Naive thymus-derived CD4-positive, alpha-beta T cell (primary cell): Measurements from ENCODE around the gene PCCA. TPM values are rescaled to one million over a fixed set of nuclear protein-coding genes. Genes with fewer than 3 reads are reported as not detected.

ENCODE experiments used
- ATAC-seq: fragments of 150-1000 bp; cut with Tn5 transposase; 2 replicates; pipeline ENCODE4 v1.10.0; 2021; ENCODE audit warnings: mild to moderate bottlenecking, moderate library complexity
- CTCF ChIA-PET: fragments of 350-600 bp; sonication (Branson Sonifier 250); formaldehyde crosslinking; loops from one replicate; lab custom pipeline; 2021; ENCODE audit warnings: antibody characterized with exemption; lab: Charles Lee
- POLR2A ChIA-PET: fragments of 350-600 bp; sonication (Branson Sonifier 250); formaldehyde crosslinking; loops from one replicate; lab custom pipeline; 2021; ENCODE audit warnings: antibody characterized with exemption, inconsistent platforms; lab: Charles Lee
- DNase-seq, 9 donors: peaks; one replicate each; pipeline versions ENCODE4 v3.0.0 to v3.0.0-alpha.2; 2020 to 2022; ENCODE audit warnings: mixed read lengths in 1 of 9
- H3K27ac ChIP-seq: one replicate; pipeline ENCODE4 v1.7.0; 2013; ENCODE audit warnings: mild to moderate bottlenecking, low read depth, low read length, moderate library complexity
- H3K27me3 ChIP-seq, 2 donors: one replicate each; pipeline ENCODE4 v1.7.0; 2013; ENCODE audit warnings: low read length in 2 of 2, mild to moderate bottlenecking in 2 of 2, moderate library complexity in 2 of 2; ENCODE audit not compliant: control insufficient read depth in 2 of 2, insufficient read depth in 2 of 2
- H3K36me3 ChIP-seq, 3 experiments: 1 replicate in 2 of 3; 2 replicates in 1 of 3; pipeline ENCODE4 v1.7.0; 2013; ENCODE audit warnings: low read length in 3 of 3, mild to moderate bottlenecking in 3 of 3, moderate library complexity in 1 of 3; ENCODE audit not compliant: insufficient read depth in 3 of 3, control insufficient read depth in 2 of 3
- H3K4me1 ChIP-seq, 2 donors: one replicate each; pipeline ENCODE4 v1.7.0; 2013; ENCODE audit warnings: low read length in 2 of 2, mild to moderate bottlenecking in 2 of 2, moderate library complexity in 1 of 2; ENCODE audit not compliant: control insufficient read depth in 2 of 2, insufficient read depth in 2 of 2
- H3K4me3 ChIP-seq: 2 replicates; pipeline ENCODE4 v1.7.0; 2013; ENCODE audit warnings: mild to moderate bottlenecking, low read length
- H3K9me3 ChIP-seq, 3 experiments: 1 replicate in 2 of 3; 2 replicates in 1 of 3; pipeline ENCODE4 v1.7.0; 2013; ENCODE audit warnings: low read length in 3 of 3; ENCODE audit not compliant: control insufficient read depth in 2 of 3
- H3K27ac Mint-ChIP-seq, 9 donors: one replicate each; pipeline ENCODE4 v1.8.0; 2020 to 2022; ENCODE audit warnings: mixed read lengths in 9 of 9, mild to moderate bottlenecking in 8 of 9, moderate library complexity in 5 of 9, inconsistent platforms in 2 of 9
- H3K27me3 Mint-ChIP-seq, 5 donors: one replicate each; pipeline ENCODE4 v1.8.0; 2021 to 2022; ENCODE audit warnings: mixed read lengths in 5 of 5, mild to moderate bottlenecking in 1 of 5
- H3K36me3 Mint-ChIP-seq, 5 donors: one replicate each; pipeline ENCODE4 v1.8.0; 2020 to 2022; ENCODE audit warnings: mixed read lengths in 5 of 5, mild to moderate bottlenecking in 3 of 5, inconsistent platforms in 1 of 5
- H3K4me1 Mint-ChIP-seq, 7 donors: one replicate each; pipeline ENCODE4 v1.8.0; 2020 to 2022; ENCODE audit warnings: mixed read lengths in 7 of 7, mild to moderate bottlenecking in 3 of 7, inconsistent platforms in 1 of 7
- H3K4me3 Mint-ChIP-seq, 10 donors: one replicate each; pipeline ENCODE4 v1.8.0; 2020 to 2022; ENCODE audit warnings: mild to moderate bottlenecking in 10 of 10, mixed read lengths in 10 of 10, moderate library complexity in 6 of 10, inconsistent platforms in 2 of 10
- H3K9me3 Mint-ChIP-seq, 11 donors: one replicate each; pipeline ENCODE4 v1.8.0; 2020 to 2022; ENCODE audit warnings: mixed read lengths in 11 of 11, mild to moderate bottlenecking in 4 of 11, inconsistent platforms in 1 of 11, moderate library complexity in 1 of 11
- intact Hi-C, 2 donors: fragments of 100-400 bp; cut with micrococcal nuclease; formaldehyde crosslinking; loops; one replicate each; pipeline ENCODE4 v1.15.1; 2023
- polyA plus RNA-seq, 2 donors: library from polyadenylated mRNA; unstranded; fragments of 300-500 nt; fragmentation: Illumina TruSeq; gene quantifications; one replicate each; pipeline ENCODE4 v1.2.3, GENCODE V29; 2021
- total RNA-seq, 6 experiments: library from RNA in 5 of 6; stranded (reverse) in 5 of 6; gene quantifications; 1 replicate in 5 of 6; 2 replicates in 1 of 6; pipeline ENCODE4 v1.2.3 and lab custom pipeline; 2021 to 2026

The PCCA gene
- total and polyA plus RNA-seq, 7 experiments from 2014 or later = 7.3 to 14.6 (median 11.3) TPM

GRCh38 chr13:100100115-100100879, 11.4 kb downstream of the PCCA start:
- no peaks in the 10 kb centered on the region for H3K27me3 Mint-ChIP-seq
- no peak overlapping the region for H3K4me3 Mint-ChIP-seq
- ATAC-seq = no peak
- Histone ChIP-seq H3K27ac (no peak overlapping the region), H3K36me3 (no peaks in the 10 kb centered on the region), H3K4me1 (no peaks in the 10 kb centered on the region), H3K27me3 (no peaks in the 10 kb centered on the region), H3K4me3 (no peak overlapping the region), H3K9me3 (no peaks in the 10 kb centered on the region)
- intact Hi-C loops = no loop called here
- peaks cover 0 to 25% (median 12%) of the 10 kb centered on the region in 7 donors for H3K4me1 Mint-ChIP-seq
- peaks cover 0 to 3% (median 0%) of the 10 kb centered on the region in 11 donors for H3K9me3 Mint-ChIP-seq
- ChIA-PET CTCF (no interaction called here), POLR2A (no interaction called here)
- H3K27ac Mint-ChIP-seq = no peak overlapping the region
- H3K36me3 Mint-ChIP-seq = peaks cover 4 to 36% (median 27%) of the 10 kb centered on the region in 5 donors
- no peak for DNase-seq

GRCh38 chr13:100102042-100102441, 13.1 kb downstream of the PCCA start:
- Mint-ChIP-seq H3K9me3 (peaks cover 0 to 2% (median 0%) of the 10 kb centered on the region in 11 donors), H3K27ac (no peak overlapping the region), H3K36me3 (peaks cover 3 to 35% (median 27%) of the 10 kb centered on the region in 5 donors), H3K4me1 (peaks cover 0 to 21% (median 16%) of the 10 kb centered on the region in 7 donors), H3K27me3 (no peaks in the 10 kb centered on the region), H3K4me3 (no peak overlapping the region)
- intact Hi-C loops = no loop called here
- ATAC-seq (no peak), DNase-seq (no peak)
- ChIA-PET CTCF (no interaction called here), POLR2A (no interaction called here)
- Histone ChIP-seq H3K9me3 (no peaks in the 10 kb centered on the region), H3K36me3 (no peaks in the 10 kb centered on the region), H3K27ac (no peak overlapping the region), H3K4me1 (no peaks in the 10 kb centered on the region), H3K27me3 (no peaks in the 10 kb centered on the region), H3K4me3 (no peak overlapping the region)

GRCh38 chr13:100106005-100106404, 17.1 kb downstream of the PCCA start:
- no peak overlapping the region for H3K4me3 ChIP-seq
- H3K36me3 ChIP-seq = no peaks in the 10 kb centered on the region
- no peak for ATAC-seq
- no peaks in the 10 kb centered on the region for H3K4me1 ChIP-seq
- intact Hi-C loops = no loop called here
- H3K27ac ChIP-seq = no peak overlapping the region
- POLR2A ChIA-PET = no interaction called here
- DNase-seq = no peak
- CTCF ChIA-PET = no interaction called here
- Mint-ChIP-seq H3K4me3 (no peak overlapping the region), H3K27ac (no peak overlapping the region), H3K36me3 (peaks cover 3 to 35% (median 19%) of the 10 kb centered on the region in 5 donors), H3K9me3 (no peaks in the 10 kb centered on the region), H3K27me3 (no peaks in the 10 kb centered on the region), H3K4me1 (peaks cover 0 to 13% (median 8%) of the 10 kb centered on the region in 7 donors)
- no peaks in the 10 kb centered on the region for H3K9me3 ChIP-seq
- no peaks in the 10 kb centered on the region for H3K27me3 ChIP-seq

GRCh38 chr13:100106705-100107104, 17.8 kb downstream of the PCCA start:
- no peak overlapping the region for H3K27ac ChIP-seq

GRCh38 chr13:100108913-100109507, 20.1 kb downstream of the PCCA start:
- H3K36me3 ChIP-seq = no peaks in the 10 kb centered on the region
- ATAC-seq (no peak), DNase-seq (no peak)
- H3K27me3 ChIP-seq = no peaks in the 10 kb centered on the region
- H3K4me1 ChIP-seq = no peaks in the 10 kb centered on the region
- no peaks in the 10 kb centered on the region for H3K9me3 ChIP-seq
- H3K9me3 Mint-ChIP-seq = no peaks in the 10 kb centered on the region
- no peak overlapping the region for H3K27ac ChIP-seq
- H3K4me3 Mint-ChIP-seq = no peak overlapping the region
- H3K4me1 Mint-ChIP-seq = peaks cover 0 to 9% (median 4%) of the 10 kb centered on the region in 7 donors
- ChIA-PET CTCF (no interaction called here), POLR2A (no interaction called here)
- H3K4me3 ChIP-seq = no peak overlapping the region
- intact Hi-C loops = no loop called here
- no peak overlapping the region for H3K27ac Mint-ChIP-seq
- peaks cover 0 to 28% (median 10%) of the 10 kb centered on the region in 5 donors for H3K36me3 Mint-ChIP-seq
- H3K27me3 Mint-ChIP-seq = no peaks in the 10 kb centered on the region

More at GRCh38 chr13:100106705-100107104, 17.8 kb downstream of the PCCA start:
- ChIA-PET CTCF (no interaction called here), POLR2A (no interaction called here)
- Histone ChIP-seq H3K36me3 (no peaks in the 10 kb centered on the region), H3K9me3 (no peaks in the 10 kb centered on the region), H3K4me3 (no peak overlapping the region), H3K4me1 (no peaks in the 10 kb centered on the region), H3K27me3 (no peaks in the 10 kb centered on the region)
- Mint-ChIP-seq H3K4me1 (peaks cover 0 to 13% (median 8%) of the 10 kb centered on the region in 7 donors), H3K4me3 (no peak overlapping the region), H3K27me3 (no peaks in the 10 kb centered on the region), H3K27ac (no peak overlapping the region), H3K9me3 (no peaks in the 10 kb centered on the region), H3K36me3 (peaks cover 3 to 35% (median 17%) of the 10 kb centered on the region in 5 donors)
- ATAC-seq = no peak
- DNase-seq = no peak
- intact Hi-C loops = no loop called here

- Mint-ChIP-seq H3K27me3 (no peaks in the 10 kb centered on the region), H3K9me3 (no peaks in the 10 kb centered on the region), H3K36me3 (peaks cover 0 to 31% (median 13%) of the 10 kb centered on the region in 5 donors), H3K27ac (no peak overlapping the region), H3K4me1 (peaks cover 0 to 9% (median 5%) of the 10 kb centered on the region in 7 donors), H3K4me3 (no peak overlapping the region)
- no peaks in the 10 kb centered on the region for H3K4me1 ChIP-seq
- H3K27me3 ChIP-seq = no peaks in the 10 kb centered on the region
- CTCF ChIA-PET = no interaction called here
- DNase-seq (no peak), ATAC-seq (no peak)
- H3K27ac ChIP-seq = no peak overlapping the region
- no peaks in the 10 kb centered on the region for H3K36me3 ChIP-seq
- no peak overlapping the region for H3K4me3 ChIP-seq
- intact Hi-C loops = no loop called here
- POLR2A ChIA-PET = no interaction called here
- H3K9me3 ChIP-seq = no peaks in the 10 kb centered on the region
Observed at GRCh38 chr13:100110269-100110668, 21.4 kb downstream of the PCCA start.
